ENCODE measurements around the gene TMEM209.
"Not testable (repeated sequence)": the region's sequence is repeated elsewhere in the genome, so short reads cannot be mapped to it uniquely, and the experiment has no call there.

The TMEM209 gene

DNA sequence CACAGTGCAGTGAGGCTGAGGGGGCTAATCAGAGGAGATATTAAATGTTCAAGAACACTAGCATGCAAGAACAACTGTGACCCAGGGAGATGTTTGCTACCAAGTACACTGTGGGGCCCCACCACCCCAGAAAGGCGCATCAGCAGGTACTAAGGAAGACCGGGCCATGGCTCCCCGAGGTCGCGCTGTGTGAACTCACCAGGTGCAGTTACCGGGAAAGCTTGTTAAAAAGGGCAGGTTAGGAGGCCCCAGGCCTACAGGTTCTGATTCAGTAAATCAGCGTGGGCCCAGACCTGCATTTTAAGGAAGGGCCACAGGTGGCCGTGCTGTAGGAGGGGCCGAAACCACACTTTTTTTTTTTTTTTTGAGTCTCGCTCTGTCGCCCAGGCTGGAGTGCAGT is 54.6 kb downstream of the TMEM209 start:
- ChIA-PET POLR2A (no interaction called here), CTCF (interaction anchor here (1.1 kb wide), 1 partner anchor 29 kb away, joined by 3 read pairs; no protein-coding TSS in a partner anchor)
- TF ChIP-seq, protein P1, sequence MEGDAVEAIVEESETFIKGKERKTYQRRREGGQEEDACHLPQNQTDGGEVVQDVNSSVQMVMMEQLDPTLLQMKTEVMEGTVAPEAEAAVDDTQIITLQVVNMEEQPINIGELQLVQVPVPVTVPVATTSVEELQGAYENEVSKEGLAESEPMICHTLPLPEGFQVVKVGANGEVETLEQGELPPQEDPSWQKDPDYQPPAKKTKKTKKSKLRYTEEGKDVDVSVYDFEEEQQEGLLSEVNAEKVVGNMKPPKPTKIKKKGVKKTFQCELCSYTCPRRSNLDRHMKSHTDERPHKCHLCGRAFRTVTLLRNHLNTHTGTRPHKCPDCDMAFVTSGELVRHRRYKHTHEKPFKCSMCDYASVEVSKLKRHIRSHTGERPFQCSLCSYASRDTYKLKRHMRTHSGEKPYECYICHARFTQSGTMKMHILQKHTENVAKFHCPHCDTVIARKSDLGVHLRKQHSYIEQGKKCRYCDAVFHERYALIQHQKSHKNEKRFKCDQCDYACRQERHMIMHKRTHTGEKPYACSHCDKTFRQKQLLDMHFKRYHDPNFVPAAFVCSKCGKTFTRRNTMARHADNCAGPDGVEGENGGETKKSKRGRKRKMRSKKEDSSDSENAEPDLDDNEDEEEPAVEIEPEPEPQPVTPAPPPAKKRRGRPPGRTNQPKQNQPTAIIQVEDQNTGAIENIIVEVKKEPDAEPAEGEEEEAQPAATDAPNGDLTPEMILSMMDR (IDR thresholded peaks at IDR 0.05; ENCODE audit: control extremely low read depth, extremely low read depth, low read depth, missing control alignments), result no peak
- DNase-seq (ENCODE audit: extremely low spot score), result peak; percentile 52

DNA sequence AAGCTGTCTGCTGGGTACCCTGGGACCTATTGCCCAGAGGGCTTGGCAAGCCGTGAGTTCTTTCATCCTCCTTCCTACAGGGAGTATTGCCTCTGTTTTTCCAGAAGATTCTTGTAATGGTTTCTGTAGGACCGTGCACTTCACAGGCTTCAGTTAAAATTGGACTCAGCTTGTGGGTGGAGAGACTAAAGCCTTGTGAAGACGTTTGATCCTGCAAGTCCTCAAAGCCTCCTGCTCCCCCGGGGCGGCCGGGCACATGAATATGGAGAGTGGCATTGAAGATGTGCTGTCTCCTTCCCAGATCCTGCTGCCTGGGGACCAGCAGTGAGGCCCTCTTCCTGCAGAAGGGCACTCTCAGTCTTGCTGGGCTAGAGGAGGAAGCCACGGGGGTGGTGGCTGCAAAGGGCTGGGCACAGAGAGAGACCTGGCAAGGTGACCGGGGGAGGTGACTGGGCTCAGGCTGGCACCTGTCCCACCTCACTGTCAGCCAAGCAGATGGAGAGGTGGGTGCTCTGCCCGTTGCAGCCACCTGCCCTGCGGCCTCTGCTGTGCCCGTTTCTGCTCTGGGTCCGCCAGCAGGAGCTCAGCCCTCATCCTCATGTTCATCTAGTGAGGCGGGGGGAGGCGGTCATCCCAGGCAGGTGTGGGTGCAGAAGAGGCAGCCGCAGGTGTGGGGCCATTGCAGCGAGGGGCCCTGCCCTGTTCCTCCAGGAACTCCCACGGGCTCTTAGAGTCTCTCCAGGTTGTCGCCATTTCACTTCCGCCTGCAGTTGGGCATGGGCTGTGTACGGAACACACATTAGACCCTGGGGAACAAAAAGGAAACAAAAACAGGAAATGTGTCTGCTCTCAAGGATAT is 55.7 kb downstream of the TMEM209 start:
- DNase-seq (ENCODE audit: extremely low spot score), result peak; percentile 54
- TF ChIP-seq, protein P1 (IDR thresholded peaks at IDR 0.05; ENCODE audit: control extremely low read depth, extremely low read depth, low read depth, missing control alignments), result no peak
- CTCF ChIA-PET, result interaction anchor here (0.6 to 1.4 kb wide), 3 partner anchors 10 to 32 kb away, joined by 3 read pairs; no protein-coding TSS in a partner anchor

DNA sequence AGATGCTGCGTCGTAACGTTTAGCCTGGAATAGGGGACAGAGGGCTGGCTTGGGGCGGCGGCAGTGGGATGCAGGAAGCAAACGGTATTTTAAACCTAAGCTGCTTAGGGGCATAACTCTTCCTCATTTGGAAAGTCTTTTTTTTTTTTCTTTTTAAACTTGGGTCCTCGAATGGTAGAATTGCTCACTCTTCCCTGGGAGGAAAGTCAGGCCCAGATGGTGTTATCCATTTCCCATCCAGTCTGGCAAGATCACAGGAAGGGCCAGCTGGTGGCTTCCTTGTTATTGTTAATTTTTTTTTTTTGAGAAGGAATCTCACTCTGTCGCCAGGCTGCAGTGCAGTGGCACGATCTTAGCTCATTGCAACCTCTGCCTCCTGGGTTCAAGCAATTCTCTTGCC is 56.6 kb downstream of the TMEM209 start:
- TF ChIP-seq, protein P1 (IDR thresholded peaks at IDR 0.05; ENCODE audit: control extremely low read depth, extremely low read depth, low read depth, missing control alignments), result no peak
- no peak for DNase-seq (ENCODE audit: extremely low spot score)
- ChIA-PET CTCF (interaction anchor here (1.4 kb wide), 1 partner anchor 9 kb away, joined by 3 read pairs; no protein-coding TSS in a partner anchor), POLR2A (no interaction called here)

More for the DNA sequence above, 55.7 kb downstream of the TMEM209 start:
- POLR2A ChIA-PET, result no interaction called here

DNA sequence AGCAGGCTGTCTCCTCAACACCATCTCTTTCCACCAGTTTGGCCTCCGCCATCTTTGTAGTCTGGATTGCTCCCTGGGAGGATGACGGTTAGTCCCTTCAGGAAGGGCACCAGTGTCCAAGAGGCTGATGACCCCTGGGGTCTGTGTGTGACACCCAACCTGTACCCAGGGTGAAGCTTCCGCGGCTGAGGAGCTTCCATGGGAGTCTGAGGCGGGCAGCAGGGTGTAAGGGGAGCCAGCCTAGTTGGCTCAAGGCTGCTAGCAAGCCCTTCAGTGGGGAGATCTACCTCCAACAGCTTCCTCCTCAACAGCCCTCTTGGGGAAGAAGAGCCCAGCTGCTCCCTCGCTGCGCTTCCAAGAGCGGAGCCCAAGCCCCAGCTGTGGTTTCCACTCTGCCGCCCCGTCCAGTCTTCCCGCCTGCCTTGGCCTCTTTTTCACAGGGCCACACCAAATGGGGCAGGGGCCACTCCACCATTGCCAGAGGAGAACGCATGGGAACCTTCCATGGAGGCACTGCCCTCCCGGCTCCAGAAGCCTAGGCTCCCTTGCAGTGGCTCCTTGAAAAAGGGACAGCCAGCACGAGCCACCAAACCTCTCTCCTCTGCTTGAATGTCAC is 57.4 kb downstream of the TMEM209 start:
- TF ChIP-seq, protein P1 (IDR thresholded peaks at IDR 0.05; ENCODE audit: control extremely low read depth, extremely low read depth, low read depth, missing control alignments), result no peak
- ChIA-PET CTCF (no interaction called here), POLR2A (no interaction called here)
- DNase-seq (ENCODE audit: extremely low spot score), result no peak

DNA sequence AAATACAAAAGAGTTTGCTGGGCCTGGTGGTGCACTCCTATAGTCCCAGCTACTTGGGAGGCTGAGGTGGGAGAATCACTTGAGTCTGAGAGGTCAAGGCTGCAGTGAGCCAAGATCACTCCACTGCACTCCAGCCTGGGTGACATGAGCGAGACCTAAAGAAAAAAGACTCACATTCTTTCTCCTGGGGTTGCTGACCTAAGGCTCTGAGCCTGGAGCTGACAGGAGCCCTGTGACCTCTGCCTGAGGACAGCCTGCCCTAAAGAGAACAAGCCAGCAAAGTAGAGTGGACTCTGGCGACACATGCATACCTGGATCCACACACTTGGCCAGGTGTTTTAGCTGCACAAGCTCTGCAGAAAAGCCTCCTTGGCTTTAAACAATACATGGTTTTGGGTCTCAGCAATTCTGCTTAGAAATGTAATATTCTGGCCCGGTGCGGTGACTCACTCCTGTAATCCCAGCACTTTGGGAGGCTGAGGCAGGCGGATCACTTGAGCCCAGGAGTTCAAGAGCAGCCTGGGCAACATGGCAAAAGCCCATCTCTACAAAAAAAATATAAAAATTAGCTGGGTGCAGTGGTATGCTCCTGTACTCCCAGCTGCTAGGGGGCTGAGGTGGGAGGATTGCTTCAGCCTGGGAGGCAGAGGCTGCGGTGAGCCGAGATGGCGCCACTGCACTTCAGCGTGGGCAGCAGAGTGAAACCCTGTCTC is 58.4 kb downstream of the TMEM209 start:
- TF ChIP-seq, protein P1 (IDR thresholded peaks at IDR 0.05; ENCODE audit: control extremely low read depth, extremely low read depth, low read depth, missing control alignments), result no peak
- CTCF ChIA-PET, result interaction anchor here (0.6 kb wide), 1 partner anchor 18 kb away, joined by 3 read pairs; no protein-coding TSS in a partner anchor
- POLR2A ChIA-PET, result no interaction called here
- no peak for DNase-seq (ENCODE audit: extremely low spot score)

DNA sequence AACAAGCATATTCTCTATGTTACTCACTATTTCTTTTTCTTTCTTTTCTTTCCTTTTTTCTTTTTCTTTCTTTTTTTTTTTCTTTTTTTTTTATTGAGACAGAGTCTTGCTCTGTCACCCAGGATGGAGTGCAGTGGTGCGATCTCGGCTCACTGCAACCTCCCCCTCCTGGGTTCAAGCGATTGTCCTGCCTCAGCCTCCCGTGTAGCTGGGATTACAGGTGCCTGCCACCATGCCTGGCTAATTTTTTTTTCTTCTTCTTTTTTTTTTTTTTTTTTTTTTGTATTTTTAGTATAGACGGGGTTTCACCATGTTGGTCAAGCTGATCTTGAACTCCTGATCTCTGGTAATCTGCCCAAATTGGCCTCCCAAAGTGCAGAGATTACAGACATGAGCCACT is 59.1 kb downstream of the TMEM209 start:
- POLR2A ChIA-PET; DNase-seq (ENCODE audit: extremely low spot score): not testable (repeated sequence)
- CTCF ChIA-PET, result interaction anchor here (0.6 to 1.0 kb wide), 2 partner anchors 19 to 612 kb away, joined by 3 read pairs; no protein-coding TSS in a partner anchor
